GM19025 (cell line): ENCODE data around the gene CSK.
A peak's percentile ranks its signal among the peaks of the same experiment; 100 is the strongest.
"Not testable (repeated sequence)": the region's sequence is repeated elsewhere in the genome, so short reads cannot be mapped to it uniquely, and the experiment has no call there.

Source experiments
- ATAC-seq: cut with Tn5 transposase; IDR thresholded peaks from one replicate; pipeline ENCODE4 v1.9.1; 2021; ENCODE audit warnings: mild to moderate bottlenecking, low read depth, moderate library complexity; ENCODE audit not compliant: unreplicated experiment

Gene CSK

DNA sequence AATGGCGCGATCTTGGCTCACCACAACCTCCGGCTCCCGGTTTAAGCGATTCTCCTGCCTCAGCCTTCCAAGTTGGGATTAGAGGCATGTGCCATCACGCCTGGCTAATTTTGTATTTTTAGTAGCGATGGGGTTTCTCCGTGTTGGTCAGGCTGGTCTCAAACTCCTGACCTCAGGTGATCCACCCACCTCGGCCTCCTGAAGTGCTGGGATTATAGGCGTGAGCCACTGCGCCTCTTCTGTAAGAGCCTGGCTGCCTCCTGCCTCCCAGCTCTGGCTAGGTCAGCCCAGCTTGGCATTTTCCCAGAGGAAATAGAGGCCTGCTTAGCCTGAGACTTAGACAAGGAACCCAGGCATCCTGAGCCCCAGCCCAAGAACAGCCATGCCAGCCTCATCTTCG lies 4.2 kb downstream of the CSK start:
- ATAC-seq = not testable (repeated sequence)

DNA sequence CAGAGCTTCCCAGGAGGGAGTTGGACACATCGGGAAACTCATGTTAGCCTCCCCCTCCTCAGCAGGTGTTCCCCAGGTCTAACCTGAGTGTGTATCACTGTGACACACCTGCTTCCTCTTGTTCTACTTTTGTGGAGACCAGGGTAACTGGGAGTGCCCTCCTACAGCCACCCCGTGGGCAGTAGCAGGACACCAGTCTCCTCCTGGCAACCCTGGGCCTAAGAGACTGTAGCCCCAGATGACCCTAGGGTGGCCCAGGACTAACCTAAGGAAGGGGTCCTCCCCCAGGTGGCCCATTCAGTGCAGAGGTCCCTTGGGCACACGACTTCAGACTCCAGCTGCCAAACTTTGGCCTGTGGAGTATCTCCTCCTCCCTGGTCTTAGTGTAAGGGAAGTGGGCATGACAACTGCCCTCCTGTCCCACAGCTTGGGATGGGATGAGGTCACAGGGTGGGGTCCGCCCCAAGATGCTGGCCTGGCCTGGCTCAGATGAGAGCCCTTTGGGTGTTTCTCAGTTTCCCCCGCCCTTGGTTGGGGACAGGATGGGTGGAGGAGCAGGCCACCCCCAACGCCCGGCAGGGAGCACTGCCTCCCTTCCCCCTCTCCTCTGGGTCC lies 4.8 kb downstream of the CSK start:
- ATAC-seq = no peak

DNA sequence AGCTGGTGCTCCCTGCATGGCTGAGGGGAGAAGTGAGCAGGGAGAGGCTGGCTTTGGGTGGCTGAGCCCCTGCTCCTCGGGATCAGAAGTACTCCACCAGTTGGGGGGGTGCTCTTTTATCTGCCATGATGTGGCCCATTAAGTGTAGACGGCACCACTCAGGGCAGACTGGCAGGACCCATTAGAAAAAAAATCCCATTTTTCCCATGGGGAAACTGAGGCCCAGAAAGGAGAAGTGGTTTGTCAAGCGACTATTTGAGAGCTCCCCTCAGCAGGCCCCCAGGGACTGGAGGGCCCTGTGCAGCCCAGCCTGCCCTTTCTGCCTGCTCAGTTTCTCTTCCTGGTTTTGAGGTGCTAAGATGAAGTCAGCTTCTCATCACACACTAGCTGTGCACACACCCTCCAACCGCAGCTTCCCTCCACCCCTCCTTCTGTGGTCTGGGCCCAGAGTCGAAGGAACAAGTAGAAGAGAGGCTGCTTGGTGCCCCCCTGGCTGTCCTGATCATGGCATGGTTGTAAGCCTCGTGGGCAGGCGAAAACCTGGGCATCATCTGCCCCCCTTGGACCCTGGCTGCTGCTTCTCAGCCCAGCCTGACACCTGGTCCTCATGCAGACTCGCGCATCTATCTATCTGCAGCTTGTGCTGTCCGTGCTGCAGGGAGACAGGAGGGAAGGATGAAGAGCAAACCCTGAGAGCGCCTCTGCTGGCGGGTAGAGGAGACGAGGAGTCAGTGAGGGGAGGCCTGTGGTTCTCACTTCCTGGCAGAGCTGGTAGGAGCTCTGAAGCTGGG lies 5.6 kb downstream of the CSK start:
- ATAC-seq = peak; percentile 39

DNA sequence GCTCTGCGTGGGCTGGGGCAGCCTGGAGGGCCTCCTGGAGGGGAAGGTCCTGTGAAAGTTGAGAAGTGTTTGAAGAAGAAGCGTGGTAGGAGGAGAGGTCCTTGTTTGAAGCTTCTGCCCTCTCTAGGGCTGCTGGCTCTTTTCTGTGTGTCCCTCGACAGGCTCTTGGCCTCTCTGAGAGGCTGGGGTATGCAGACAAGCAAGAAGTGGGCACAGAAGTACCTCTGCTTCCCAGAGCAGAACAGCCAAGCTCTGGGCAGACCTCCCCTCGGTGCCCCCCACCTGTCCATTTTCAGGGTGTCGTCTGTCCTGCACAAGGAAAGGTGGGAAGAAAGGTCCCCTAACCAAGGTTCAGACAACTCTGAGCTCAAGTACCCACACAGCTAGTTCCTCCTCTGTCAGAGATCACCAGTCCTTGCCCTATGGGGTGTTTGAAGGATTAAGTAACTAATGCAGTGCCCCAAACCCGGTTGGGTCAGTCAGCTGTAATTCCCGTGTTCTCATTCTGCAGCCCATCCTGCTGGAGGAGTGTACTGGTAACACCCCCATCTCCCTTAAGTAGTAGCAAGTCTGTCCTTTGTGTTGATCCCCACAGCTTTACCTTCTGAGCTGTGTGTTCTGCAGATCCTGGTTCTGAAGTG lies 6.3 kb downstream of the CSK start:
- no peak for ATAC-seq

DNA sequence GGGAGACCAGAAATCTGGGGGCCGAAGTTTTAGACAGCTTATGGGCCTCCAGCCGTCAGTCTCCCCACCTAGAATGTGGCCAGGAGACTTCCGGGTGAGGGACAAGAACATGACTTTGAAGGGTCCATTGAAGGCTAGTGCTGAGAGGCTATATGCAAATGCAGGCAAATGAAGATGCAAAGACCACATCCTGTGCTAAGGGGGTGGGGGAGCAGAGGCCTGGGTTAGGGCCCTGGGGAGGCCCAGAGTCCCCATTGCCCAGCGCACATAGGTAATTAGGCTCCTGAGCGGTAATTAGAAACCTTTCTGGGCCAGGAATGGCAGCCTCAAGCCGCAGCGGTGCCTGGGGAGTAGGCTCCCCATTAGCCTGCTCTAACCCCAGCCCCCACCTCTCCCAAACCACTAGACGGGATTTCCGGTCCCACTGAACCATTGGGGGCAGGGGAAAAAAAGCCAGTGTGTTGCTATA lies 6.8 kb downstream of the CSK start:
- ATAC-seq = peak; percentile 26

DNA sequence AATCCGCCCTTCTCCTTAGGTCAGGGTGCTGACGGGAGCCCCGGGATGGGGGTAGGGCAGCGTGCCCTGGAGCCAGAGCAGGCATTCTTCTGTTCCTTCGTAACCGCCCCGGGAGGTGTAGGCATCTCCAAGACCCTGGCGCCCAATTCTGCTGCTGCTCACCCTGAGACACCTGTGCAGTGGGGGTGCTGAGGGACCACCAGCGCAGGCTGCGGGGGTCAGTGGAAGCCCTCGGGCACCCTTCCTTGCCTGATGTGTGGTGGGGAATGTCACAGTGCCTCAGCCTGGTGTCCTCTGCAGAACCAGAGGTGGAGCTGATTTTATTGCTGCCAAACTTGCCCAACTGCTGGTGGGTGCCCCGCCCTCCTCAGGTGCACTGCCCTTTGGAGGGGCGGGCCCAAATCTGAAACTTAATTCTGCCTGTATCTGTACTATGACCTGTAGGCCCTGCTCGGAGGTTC lies 7.3 kb downstream of the CSK start:
- no peak for ATAC-seq

DNA sequence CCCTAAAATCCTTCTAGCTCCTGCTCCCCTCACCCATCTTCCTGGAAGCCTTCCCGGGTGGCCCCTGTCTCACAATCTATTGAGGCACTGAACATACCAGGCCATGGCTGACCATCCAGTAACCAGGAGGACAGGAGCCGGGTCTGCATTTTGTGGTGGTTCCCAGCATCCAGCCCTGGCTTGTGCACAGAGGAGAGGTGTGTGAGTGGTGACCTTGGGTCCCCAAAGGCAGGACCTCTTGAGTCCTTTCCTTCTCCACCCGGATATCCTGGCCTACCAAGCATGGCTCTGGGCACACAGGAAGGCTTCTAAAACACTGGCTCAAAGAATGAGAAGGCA lies 7.8 kb downstream of the CSK start:
- ATAC-seq = no peak

DNA sequence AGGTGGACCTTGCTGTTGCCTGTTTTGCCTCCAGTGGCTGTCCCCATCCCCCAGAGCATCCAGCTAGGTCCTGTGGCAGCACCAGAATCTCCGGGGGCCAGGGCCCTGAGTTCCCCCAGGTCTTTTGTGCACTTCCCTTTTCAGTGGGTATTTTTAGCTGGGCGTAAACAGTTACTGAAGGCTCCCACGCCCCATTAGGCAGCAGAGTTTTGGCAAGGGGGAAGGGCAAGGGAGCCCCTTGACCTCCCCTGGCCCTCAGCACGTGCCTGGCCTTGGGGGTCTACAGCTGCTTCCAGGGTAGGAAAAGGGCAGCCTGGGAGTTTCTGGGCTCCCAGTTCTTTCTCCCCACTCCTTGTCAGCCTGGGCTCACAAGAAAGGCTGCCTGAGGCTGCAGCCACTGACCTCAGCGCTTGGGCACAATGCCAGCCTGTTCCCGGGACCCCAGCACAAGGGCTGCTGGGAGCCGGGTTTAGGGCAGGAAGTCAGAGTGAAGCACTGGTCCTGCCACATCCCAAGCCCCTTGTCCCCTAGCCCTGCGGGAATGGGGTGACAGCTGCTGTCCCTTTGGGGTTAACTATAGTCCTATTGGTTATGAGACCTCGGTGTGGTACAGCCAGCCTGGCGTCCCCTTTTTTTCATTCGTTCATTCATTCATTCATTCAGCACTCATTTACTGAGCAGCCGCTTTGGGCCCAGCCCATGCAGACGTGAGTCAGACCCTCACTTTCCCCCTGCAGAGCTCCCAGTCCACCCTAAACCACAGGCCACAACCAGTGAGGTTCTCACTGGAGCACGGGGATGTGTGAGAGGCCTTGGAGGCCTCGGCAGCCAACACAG lies 8.4 kb downstream of the CSK start:
- ATAC-seq = no peak

DNA sequence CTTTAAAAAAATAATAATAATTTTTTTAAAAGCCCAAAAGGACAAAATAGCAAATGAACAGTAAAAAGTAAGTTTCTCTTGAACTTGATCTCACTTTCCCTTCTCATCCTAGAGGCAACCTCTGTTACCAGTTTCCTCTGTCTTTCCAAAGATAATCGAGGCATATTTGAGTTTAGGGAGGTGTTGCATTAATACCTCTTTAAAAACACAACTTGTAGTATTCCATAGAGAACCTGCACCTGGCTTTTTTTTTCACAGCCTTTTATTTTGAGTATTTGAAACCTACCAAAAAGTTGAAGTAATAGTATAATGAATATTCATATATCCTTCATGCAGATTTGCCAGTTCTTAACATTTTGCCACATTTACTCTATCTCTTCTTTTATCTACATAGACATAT lies 9.1 kb downstream of the CSK start:
- no peak for ATAC-seq

DNA sequence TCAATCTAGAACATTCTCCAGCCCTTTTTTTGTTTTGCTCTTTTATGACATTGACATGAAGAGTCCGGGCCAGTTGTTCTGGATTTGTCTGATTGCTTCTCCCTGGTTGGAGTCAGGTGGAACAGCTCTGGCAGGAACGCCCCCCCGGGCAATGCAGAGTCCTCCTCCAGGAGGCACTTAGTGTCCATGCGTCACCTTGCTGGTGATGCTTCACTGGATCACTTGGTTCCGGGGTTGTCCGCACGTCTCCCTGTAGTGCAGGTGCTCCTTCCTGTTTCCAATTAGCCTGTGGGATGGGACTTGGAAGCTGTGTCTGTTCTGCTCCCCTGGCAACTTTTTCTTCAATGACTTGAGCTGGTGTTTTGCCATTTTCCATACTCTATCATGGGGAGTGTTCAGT lies 9.8 kb downstream of the CSK start:
- no peak for ATAC-seq

DNA sequence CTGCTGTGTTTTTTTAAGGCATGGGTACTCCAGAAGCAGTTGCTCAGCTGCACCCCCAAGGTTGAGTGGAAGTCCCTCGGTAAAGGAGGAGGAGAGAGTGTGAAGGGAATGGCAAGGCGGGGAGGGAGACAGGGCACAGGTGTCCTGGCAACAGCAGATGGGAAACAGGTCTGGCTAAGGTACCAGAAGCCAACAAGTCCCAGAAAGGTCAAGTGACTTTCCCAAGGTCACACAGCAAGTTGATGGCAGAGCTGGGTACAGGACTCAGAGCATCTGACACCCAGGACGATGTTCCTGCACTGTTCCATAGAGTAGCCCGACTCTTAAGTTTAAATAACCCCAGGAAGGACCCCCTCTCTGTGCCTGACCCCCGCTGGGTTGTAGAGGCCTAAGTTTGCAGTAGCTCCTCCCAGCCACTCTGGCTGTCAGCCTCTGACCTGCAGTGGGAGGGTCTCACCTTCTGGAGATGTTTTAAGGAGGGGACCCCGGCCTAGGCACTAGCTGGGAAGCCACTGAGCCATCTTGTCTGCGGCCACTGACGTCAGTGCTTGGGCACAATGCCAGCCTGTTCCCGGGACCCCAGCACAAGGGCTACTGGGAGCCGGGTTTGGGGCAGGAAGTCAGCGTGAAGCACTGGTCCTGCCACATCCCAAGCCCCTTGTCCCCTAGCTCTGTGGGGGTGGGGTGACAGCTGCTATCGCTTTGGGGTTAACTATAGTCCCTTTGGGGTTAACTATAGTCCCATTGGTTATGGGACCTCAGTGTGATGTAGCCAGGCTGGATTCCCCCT lies 10.5 kb downstream of the CSK start:
- no peak for ATAC-seq

DNA sequence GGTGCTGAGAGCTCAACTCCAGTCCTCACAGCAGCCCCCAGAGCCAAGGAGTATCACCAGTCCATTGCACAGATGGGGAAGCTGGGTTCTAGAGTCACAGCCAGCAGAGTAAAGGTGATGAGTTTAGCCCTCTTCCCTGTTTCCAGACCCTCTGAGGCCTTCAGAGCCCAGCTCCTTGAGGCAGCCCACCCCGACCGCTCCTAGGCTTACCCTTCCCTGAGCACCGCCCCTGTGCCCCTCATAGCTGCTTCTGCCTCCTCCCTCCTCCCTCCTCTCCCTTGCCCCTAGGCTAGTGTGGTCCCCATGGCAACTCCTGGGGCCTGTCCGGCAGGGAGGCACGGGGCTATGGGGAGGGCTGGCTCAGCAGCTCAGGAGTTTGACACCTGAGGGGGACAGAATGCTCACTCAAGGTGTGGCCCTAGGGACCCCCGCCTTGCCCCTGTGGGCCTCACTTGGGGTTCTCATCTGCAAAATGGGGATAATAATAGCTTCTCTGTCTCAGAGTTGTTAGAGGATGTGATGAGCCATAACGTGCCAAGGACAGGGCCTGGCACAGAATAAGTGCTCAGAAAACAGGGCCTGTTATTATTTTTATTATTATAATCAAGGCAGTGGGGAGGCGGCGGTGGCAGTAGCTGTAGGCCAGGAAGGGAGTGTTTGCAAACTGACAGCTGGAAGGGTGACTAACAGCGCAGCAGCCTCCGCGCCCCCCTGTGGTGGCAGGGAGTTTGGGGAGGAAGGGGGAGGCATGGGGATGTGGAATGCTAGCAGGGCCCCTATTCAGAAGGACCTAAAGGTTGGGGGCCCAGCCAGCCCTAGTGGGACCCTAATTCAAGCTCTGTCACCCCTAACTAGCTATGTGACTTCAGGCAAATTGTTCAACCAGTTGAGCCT lies 11.5 kb downstream of the CSK start:
- ATAC-seq = no peak

DNA sequence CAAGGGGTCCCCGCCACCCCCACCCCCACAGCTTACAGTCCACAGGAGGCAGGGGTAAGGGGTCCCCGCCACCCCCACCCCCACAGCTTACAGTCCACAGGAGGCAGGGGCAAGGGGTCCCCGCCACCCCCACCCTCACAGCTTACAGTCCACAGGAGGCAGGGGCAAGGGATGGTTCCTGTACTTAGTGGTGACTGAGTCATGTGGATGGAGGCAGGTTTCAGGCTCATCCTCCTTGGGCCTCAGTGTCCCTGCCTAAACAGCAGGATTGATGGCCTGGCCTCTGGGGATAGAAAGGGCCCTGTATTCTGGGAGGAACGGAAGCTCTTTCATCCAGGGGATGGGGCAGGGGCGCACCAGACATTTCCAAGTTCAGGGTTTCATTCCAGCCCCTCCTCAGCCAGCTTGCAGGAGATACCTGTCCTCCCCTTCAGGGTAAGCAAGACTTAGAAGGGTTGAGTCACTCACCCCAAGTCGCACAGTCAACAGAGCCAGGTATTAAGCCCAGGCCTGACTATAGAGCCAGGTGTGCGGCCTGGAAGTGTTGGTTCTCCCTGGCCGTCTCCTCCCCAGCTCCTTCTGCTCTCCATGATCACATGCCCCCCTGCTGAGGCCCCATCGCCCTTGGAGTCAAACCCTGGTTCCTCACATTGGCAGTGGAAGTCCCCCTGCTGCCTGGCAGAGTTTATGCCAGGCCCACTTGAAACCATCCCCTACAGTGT lies 12.5 kb downstream of the CSK start:
- ATAC-seq = no peak

DNA sequence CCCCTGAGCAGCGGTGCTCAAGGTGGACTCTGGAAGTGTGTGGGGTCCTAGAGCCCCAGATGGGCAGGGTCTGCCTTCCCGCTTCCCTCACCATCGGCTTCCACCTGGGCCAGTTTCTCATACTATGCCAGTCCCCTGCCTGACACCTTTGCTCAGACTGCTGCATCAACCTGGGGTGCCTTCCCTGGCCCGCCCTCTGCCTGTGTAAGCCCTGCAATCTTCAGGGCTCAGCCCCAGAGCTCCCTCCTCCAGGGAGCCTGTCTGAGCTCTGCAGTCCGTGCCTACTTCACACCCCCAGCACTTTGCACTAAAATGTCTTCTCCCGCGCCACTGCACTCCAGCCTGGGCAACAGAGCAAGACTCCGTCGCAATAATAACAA lies 13.1 kb downstream of the CSK start:
- ATAC-seq = no peak

DNA sequence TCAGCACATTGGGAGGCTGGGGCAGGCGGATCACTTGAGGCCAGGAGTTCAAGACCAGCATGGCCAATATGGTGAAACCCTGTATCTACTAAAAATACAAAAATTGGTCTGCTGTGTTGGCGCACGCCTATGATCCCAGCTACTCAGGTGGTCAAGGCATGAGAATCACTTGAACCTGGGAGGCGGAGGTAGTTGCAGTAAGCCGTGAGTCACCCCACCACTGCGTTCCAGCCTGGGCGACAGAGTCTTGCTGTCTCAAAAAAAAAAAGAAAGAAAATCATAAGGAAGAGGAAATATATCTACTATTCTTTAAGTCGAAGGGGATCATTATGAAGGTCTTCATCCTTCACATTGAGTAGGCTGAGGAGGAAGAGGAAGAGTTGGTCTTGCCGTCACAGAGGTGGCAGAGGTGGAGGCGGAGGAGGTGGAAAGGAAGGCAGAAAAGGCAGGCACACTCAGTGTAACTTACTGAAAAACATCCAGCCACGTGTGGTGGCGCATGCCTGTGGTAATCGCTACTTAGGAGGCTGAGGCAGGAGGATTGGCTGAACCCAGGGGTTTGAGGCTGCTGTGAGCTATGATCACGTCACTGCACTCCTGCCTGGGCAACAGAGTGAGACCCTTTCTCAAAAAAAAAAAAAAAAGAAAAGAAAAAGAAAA lies 14.2 kb downstream of the CSK start:
- no peak for ATAC-seq

DNA sequence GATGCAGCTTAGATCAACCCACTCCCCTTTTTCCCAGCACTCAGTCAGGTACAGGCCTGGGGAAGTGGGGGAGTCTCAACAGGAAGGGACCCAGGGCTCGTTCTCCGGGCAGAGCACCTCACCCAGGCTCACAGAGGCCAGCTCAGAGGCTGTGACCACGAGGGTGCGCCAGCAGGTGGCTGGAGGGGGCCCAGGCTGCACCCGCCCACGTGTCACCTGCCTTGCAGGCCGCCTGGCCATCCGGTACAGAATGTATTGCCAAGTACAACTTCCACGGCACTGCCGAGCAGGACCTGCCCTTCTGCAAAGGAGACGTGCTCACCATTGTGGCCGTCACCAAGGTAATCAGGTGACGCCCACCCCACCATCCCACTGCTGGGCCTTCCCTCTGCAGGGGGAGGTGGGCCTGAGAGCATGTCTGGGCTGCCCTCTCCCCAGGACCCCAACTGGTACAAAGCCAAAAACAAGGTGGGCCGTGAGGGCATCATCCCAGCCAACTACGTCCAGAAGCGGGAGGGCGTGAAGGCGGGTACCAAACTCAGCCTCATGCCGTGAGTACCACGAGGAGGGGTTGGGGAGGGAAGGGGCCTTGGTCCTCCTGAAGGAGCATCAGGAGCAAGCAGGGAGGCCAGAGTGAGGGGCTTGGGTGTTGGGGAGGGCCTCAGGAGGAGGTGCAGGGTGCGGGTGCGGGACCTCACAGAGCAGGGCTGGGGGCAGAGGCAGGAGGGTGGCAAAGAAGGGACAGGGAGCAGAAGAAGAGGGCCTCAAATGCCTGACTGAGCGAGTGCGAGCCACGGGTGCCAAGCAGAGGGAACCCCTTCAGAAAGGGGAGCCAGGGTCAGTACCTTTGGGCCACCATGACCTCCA lies 16.7 kb downstream of the CSK start:
- ATAC-seq = no peak

DNA sequence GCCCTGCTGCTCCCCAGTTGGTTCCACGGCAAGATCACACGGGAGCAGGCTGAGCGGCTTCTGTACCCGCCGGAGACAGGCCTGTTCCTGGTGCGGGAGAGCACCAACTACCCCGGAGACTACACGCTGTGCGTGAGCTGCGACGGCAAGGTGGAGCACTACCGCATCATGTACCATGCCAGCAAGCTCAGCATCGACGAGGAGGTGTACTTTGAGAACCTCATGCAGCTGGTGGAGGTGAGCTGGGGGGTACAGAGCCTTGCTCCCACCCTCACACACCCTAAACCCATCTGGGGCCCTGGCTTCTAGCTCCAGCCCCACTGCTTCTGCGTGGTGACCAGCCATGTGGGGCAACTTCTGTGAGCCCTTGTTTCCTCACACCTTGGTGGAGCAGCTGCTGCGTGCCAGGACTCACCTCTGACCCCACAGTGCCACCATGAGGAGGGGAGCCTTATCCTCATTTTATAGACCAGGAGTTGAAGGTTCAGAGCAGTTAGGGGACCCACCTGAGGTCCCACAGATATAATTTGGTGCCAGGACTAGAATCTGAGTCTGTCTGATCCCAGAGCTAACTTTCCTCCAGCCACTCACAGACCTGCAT lies 17.5 kb downstream of the CSK start:
- no peak for ATAC-seq
